DOHH2 (cell line): ENCODE measurements around the gene ACAN.

ENCODE experiments used
- H3F3A ChIP-seq: fragments of 200-600 bp; sonication (generic), shearing (Covaris generic); 2 replicates; pipeline ENCODE4 v1.6.0; 2016; ENCODE audit warnings: antibody characterized with exemption, mild to moderate bottlenecking; ENCODE audit not compliant: control insufficient read depth, insufficient read depth
- H3K27ac ChIP-seq: fragments of 200-600 bp; sonication (generic); 2 replicates; pipeline ENCODE4 v1.5.1; 2014; ENCODE audit warnings: low read depth, mild to moderate bottlenecking, low read length, moderate library complexity
- H3K27me3 ChIP-seq: fragments of 200-600 bp; sonication (generic); 2 replicates; pipeline ENCODE4 v1.6.1; 2014; ENCODE audit warnings: mild to moderate bottlenecking, low read length, mixed read lengths; ENCODE audit not compliant: control insufficient read depth
- H3K36me3 ChIP-seq: fragments of 200-600 bp; sonication (generic); 2 replicates; pipeline ENCODE4 v1.6.1; 2014; ENCODE audit warnings: mild to moderate bottlenecking, low read length, moderate library complexity, mixed read lengths; ENCODE audit not compliant: control insufficient read depth
- H3K4me1 ChIP-seq: fragments of 200-600 bp; sonication (generic); 2 replicates; pipeline ENCODE4 v1.6.1; 2014; ENCODE audit warnings: mild to moderate bottlenecking, low read length, mixed read lengths; ENCODE audit not compliant: control insufficient read depth
- H3K4me2 ChIP-seq: fragments of 200-600 bp; sonication (generic); 2 replicates; pipeline ENCODE4 v1.6.0; 2014; ENCODE audit warnings: mild to moderate bottlenecking, low read length, moderate library complexity
- H3K4me3 ChIP-seq: fragments of 200-600 bp; sonication (generic); 2 replicates; pipeline ENCODE4 v1.5.1; 2014; ENCODE audit warnings: mild to moderate bottlenecking, low read length, mixed read lengths
- H3K79me2 ChIP-seq: fragments of 200-600 bp; sonication (generic); 2 replicates; pipeline ENCODE4 v1.6.1; 2014; ENCODE audit warnings: mild to moderate bottlenecking, low read length, mixed read lengths; ENCODE audit not compliant: control insufficient read depth
- H3K9me2 ChIP-seq: fragments of 200-600 bp; sonication (generic); replicated peaks from 2 replicates; pipeline ENCODE4 v1.6.1; 2014; ENCODE audit warnings: mild to moderate bottlenecking, low read length, mixed read lengths; ENCODE audit not compliant: control insufficient read depth
- H3K9me3 ChIP-seq: fragments of 200-600 bp; sonication (generic); 2 replicates; pipeline ENCODE4 v1.6.1; 2014; ENCODE audit warnings: antibody characterized with exemption, low read length, mixed read lengths; ENCODE audit not compliant: control insufficient read depth, insufficient read depth
- H4K20me1 ChIP-seq: fragments of 200-600 bp; sonication (generic); 2 replicates; pipeline ENCODE4 v1.6.0; 2014; ENCODE audit warnings: low read depth, mild to moderate bottlenecking, antibody characterized with exemption, low read length, moderate library complexity; ENCODE audit not compliant: control insufficient read depth, insufficient read depth
- CTCF ChIP-seq: fragments of 200-600 bp; sonication (generic); IDR thresholded peaks from one replicate; pipeline ENCODE4 v1.5.1; 2014; ENCODE audit warnings: antibody characterized with exemption, mild to moderate bottlenecking, low read depth, low read length; ENCODE audit not compliant: poor library complexity, severe bottlenecking
- EZH2phosphoT487 ChIP-seq: fragments of 200-600 bp; sonication (generic); IDR thresholded peaks from 2 replicates; pipeline ENCODE4 v1.6.1; 2017; ENCODE audit warnings: borderline replicate concordance, mild to moderate bottlenecking, antibody characterized with exemption, low read length, moderate library complexity, mixed read lengths

ACAN gene

GRCh38 chr15:88805031-88805780, 2.0 kb downstream of the ACAN start:
- H3K9me3 ChIP-seq: no peaks in the 10 kb centered on the region
- TF ChIP-seq EZH2phosphoT487: no peak
- TF ChIP-seq CTCF: peak; percentile 40
- no peak overlapping the region for H3K4me3 ChIP-seq
- H3K9me2 ChIP-seq: no peaks in the 10 kb centered on the region
- no peaks in the 10 kb centered on the region for H3K79me2 ChIP-seq
- no peaks in the 10 kb centered on the region for H4K20me1 ChIP-seq
- H3K27me3 ChIP-seq: peaks cover 42% of the 10 kb centered on the region
- H3K4me1 ChIP-seq: no peaks in the 10 kb centered on the region
- no peaks in the 10 kb centered on the region for H3F3A ChIP-seq
- H3K36me3 ChIP-seq: no peaks in the 10 kb centered on the region
- no peak overlapping the region for H3K27ac ChIP-seq
- H3K4me2 ChIP-seq: no peak overlapping the region

- Histone ChIP-seq H3K9me3 (no peaks in the 10 kb centered on the region), H3K4me3 (no peak overlapping the region), H3K9me2 (no peaks in the 10 kb centered on the region), H3K79me2 (no peaks in the 10 kb centered on the region), H4K20me1 (no peaks in the 10 kb centered on the region), H3F3A (no peaks in the 10 kb centered on the region), H3K36me3 (no peaks in the 10 kb centered on the region), H3K27me3 (peaks cover 17% of the 10 kb centered on the region), H3K4me1 (peaks cover 12% of the 10 kb centered on the region), H3K4me2 (no peak overlapping the region), H3K27ac (no peak overlapping the region)
- TF ChIP-seq CTCF (no peak), EZH2phosphoT487 (no peak)
These were observed 7.2 kb downstream of the ACAN start for GRCh38 chr15:88810446-88810845.

- H4K20me1 ChIP-seq: no peaks in the 10 kb centered on the region
- no peak overlapping the region for H3K4me3 ChIP-seq
- no peaks in the 10 kb centered on the region for H3K79me2 ChIP-seq
- H3K9me3 ChIP-seq: no peaks in the 10 kb centered on the region
- no peaks in the 10 kb centered on the region for H3K9me2 ChIP-seq
- no peaks in the 10 kb centered on the region for H3K36me3 ChIP-seq
- H3K27me3 ChIP-seq: peaks cover 14% of the 10 kb centered on the region
- H3K4me1 ChIP-seq: peaks cover 12% of the 10 kb centered on the region
- H3K27ac ChIP-seq: no peak overlapping the region
- TF ChIP-seq CTCF: no peak
- TF ChIP-seq EZH2phosphoT487: no peak
- H3K4me2 ChIP-seq: peak overlapping the region; percentile 24; the same call in 1 of the 2 replicates
- H3F3A ChIP-seq: no peaks in the 10 kb centered on the region
These were observed 8.9 kb downstream of the ACAN start for GRCh38 chr15:88812133-88812532.
